EL (cell line): ENCODE results near the gene TBC1D22B.
"Not testable (repeated sequence)": the region's sequence is repeated elsewhere in the genome, so short reads cannot be mapped to it uniquely, and the experiment has no call there.

Source experiments
- DNase-seq: peaks from one replicate; pipeline ENCODE4 v3.0.0-alpha.2; 2016

Gene TBC1D22B

DNA sequence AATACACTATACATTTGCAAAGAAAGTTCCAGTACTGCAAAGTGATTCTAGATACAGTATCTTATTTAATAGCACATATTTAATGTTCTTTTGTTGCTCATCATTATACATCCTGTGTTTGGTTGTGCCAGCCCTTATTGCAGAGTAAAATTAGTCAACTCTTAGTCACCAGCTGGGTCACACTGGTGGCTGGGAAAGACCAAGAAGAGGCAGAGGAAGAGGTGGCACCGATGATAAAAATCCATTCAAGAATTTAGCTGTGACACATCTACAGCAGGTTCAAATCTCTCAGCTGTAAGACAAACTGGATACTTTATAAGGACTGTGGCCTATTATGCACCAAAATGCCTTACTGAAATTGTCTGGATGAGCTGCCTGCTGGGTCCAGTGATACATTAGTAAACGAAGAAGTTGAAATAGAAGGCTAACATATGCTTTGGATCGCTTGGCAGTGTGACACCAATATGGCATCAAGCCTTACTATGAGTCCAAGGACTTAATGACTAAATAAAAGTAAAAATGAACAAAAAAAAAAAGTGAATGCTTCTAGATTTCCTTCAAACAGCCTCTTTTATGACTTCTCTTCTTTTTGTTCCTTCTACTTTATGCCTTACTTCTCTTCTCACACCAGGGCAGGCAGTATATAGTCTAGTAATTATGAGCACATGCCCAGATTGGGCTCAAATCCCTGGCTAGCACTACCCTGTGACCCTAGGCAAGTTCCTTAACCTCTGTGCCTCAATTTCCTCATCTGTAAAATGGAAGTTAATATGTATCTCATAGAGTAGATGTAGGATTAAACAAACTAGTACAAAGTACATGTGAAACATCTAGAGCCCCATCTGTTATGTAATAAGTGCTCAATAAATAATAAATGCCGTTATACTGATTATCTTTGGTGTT, 66.8 kb downstream of the TBC1D22B start:
- peak; percentile 85 for DNase-seq

DNA sequence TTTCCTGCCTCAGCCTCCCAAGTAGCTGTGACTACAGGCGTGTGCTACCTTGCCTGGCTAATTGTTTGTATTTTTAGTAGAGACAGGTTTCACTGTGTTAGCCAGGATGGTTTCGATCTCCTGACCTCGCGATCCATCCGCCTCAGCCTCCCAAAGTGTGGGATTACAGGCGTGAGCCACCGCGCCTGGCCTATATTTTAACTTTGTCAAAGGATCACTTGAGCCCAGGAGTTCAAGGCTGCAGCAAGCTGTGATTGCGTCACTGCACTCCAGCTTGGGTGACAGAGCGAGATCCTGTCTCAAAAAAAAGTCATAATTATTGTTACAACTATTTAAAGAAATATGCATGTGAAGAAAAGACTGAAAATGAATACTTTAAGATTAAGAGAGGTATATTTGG, 72.8 kb downstream of the TBC1D22B start:
- not testable (repeated sequence) for DNase-seq

DNA sequence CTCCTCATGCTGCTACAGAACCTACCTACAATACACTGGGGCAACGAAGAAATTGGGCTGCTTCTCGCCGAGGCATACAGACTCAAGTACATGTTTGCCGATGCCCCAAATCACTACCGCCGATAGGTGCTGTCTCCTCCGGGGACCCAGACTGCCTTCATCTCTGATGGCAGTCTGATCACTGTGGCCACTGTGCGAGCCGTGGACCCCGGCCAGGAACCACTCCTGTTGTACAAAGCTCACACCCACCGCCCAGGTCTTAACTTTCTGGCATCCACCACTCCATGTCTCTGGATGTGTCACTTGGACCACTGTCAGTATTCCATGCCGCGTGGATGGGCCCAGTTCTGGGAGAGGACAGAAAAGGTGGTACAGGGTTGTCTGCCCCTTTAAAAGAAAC, 73.5 kb downstream of the TBC1D22B start:
- DNase-seq = no peak

DNA sequence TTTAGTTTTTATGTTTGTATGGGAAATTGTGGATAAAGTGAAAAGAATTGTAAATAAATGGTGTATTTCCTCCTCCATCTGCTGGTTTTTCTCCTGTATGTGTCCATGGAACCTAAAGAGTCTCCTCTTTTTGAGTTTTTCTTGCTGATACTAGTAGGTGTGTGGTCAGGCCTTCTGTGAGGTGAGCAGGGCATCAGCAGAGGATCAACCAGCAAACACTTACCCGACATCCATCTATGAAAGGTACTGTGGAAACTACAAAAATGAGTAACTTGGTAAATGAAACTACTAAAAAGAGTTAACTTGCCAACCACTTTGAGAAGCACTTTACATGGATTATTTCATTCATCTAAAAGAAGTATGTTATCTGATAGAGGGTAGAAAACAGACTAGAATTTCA, 75.3 kb downstream of the TBC1D22B start:
- no peak for DNase-seq

DNA sequence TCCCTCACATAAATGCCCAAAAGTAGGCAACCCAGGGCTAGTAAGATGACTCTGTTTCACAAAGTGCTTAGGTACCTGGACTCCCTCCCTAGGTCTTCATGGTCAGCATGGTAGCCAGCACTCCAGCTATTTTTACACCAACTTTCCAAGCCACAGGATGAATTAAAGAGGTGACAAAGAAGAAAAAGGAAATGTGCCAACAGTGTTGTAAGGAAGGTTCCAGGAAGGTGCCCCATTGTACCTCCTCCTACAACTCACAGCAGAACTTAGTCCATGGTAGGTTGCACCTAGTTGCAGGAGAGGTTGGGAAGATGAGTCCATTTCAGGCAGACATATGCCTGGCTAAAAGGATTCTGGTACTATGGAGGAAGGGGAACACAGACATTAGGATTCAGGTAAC, 76.5 kb downstream of the TBC1D22B start:
- no peak for DNase-seq

DNA sequence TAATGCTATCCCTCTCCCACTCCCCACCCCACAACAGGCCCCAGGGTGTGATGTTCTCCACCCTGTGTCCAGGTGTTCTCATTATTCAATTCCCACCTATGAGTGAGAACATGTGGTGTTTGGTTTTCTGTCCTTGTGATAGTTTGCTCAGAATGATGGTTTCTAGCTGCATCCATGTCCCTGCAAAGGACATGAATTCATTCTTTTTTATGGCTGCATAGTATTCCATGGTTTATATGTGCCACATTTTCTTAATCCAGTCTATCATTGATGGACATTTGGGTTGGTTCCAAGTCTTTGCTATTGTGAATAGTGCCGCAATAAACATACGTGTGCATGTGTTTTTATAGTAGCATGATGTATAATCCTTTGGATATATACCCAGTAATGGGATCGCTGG, 80.7 kb downstream of the TBC1D22B start:
- not testable (repeated sequence) for DNase-seq

DNA sequence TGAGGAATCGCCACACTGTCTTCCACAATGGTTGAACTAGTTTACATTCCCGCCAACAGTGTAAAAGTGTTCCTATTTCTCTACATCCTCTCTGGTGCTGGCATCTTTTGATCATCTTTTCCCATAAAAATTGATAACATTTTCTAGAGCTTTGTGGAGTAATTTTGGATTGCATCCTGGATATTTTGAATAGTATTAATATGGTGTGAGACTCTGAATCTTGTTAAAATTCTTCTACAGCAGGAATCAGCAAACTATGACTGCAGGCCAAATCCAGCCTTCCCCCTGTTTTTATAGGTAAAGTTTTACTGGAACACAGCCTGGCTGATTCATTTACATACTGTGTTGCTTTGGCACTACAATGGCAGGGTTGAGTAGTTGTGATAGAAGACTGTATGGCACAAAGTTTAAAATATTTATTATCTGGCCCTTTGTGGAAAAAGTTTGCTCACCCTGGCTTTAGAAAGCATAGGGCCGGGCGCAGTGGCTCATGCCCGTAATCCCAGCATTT, 81.2 kb downstream of the TBC1D22B start:
- no peak for DNase-seq

DNA sequence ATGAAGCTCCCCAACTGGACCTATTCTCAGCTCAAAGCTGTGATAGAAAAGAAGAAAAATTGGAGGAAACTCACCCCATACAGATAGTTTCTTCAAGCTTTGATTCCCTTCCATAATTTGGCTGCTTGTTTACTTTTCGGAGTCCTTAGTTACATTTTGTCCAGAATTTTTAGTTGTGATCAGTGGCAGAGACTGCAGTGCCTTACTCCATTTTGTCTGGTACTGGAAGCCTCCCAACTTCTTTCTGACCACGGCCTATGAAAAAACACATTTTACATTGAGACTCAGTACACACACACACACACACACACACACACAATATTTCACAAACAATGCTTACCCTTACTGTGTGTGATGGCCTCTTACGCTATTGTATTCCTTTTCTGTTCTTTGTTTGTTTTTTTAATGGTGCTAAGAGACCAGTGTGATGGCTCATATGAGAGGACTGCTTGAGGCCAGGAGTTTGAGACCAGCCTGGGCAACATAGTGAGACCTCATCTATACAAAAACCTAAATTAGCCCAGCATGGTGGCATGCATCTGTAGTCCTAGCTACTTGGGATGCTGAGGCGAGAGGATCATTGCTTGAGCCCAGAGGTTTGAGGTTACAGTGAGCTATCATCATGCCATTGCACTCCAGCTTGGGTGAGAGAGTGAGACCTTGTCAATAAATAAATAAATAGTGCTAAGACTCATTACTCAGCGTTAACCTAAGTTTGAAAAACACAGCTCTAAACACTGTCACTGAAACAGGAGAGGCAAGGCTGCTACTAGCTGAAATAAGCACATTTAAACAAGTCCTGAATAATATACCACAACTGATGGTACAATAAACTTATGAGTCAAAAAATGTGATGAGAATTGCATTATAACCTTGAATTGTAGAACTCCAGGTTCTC, 82.4 kb downstream of the TBC1D22B start:
- no peak for DNase-seq

DNA sequence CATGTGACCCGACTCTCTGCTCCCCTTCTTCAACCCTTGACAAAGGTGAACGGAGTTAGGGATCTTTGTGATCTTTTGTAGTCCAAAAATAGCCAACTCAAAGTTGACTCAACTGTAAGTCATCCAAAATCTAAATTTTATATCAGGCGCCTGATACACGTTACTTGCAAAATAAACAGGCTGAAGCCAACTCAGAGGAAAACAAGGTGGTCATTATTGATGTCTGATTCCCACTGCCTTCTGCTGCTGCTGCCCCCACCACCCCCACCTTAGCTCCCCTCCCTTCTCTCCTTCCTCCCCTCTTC, 83.0 kb downstream of the TBC1D22B start:
- no peak for DNase-seq

DNA sequence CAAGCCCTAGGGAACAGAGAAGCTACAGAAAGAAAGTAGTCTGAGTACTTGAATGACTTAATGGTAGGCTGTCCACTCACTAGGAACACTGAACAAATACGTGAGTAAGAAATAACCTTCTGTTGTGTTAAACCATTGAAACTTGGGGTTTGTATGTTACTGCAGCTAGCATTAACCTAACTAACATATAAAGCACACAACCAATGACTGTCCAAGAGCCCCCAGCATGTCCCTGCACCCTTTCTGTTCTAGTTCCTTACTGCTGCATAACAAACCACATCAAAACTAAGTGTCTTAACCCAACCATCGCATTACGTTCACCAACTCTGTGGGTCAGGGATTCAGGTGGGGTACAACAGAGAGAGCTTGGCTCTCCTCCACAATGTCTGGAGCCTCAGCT, 85.7 kb downstream of the TBC1D22B start:
- no peak for DNase-seq

DNA sequence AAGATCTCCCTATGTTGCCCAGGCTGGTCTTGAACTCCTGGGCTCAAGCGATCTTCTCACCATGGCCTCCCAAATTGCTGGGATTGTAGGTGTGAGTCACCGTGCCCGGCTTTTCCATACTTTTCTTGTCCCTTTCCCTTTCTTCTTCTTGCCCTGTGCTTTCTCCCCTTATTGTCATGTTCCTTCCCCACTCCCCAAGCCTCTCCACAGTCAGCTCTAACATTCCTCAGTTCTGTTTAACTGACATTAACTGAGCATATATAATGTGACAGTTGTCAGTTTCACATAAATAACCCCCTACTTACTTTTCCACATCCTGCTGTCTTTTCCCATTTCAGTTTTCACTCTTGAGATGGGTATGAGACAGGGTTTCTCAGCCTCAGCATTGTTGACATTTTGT, 86.7 kb downstream of the TBC1D22B start:
- DNase-seq = no peak

DNA sequence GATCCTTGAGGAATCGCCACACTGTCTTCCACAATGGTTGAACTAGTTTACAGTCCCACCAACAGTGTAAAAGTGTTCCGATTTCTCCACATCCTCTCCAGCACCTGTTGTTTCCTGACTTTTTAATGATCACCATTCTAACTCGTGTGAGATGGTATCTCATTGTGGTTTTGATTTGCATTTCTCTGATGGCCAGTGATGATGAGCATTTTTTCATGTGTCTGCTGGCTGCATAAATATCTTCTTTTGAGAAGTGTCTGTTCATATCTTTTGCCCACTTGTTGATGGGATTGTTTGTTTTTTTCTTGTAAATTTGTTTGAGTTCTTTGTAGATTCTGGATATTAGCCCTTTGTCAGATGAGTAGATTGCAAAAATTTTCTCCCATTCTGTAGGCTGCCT, 88.2 kb downstream of the TBC1D22B start:
- not testable (repeated sequence) for DNase-seq

DNA sequence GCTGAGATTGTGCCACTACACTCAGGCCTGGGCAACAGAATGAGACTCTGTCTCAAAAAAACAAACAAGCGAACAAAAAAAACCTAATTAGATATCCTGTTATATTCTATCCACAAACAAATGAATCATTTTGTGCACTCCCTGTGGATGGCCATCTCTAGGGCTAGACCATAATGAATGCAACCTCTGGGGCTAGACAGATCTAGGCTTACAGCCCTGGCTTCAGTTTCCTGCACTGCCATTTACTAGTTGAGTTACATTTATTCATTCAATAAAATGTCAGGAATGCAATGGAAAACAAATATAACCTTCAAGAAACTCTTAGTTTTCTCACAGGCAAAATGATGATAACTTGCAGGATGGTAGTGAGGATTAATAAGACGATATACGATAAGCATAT, 89.6 kb downstream of the TBC1D22B start:
- DNase-seq = no peak

DNA sequence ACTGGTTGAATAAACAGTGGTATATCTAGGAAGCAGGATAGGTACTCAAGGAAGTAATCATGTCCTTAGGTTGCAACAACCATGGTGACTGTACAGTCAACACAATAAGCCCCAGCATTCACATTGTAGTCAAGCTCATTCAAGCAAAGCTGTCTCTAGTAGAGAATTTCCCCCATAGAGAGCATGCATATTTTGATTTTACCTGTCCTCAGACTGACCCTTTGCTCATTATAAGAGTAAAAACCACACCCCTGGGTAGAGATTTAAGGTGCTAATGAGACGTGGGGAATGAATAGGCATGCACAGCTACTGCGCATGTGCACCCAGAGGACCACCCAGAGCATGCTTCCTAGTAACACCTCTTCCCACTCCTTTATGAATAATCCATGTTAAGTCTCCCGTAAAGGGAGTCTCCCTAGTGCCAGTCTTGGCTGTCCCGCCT, 90.1 kb downstream of the TBC1D22B start:
- no peak for DNase-seq

DNA sequence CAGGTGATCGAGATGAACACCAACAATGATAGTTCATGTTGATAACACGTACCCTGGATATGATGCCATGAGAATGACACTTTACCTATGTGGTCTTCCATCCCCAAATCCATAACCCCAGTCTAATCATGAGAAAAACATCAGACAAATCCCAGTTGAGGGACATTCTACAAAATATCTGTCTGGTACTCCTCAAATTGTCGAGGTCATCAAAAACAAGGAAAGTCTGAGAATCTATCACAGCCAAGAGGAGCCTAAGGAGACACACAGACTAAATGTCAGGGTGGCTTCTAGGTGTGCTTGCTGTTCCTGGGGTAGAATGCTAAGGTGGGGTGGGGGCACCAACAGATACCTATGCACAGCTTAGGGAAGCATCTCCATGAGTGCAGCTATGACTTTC, 93.5 kb downstream of the TBC1D22B start:
- DNase-seq = no peak

DNA sequence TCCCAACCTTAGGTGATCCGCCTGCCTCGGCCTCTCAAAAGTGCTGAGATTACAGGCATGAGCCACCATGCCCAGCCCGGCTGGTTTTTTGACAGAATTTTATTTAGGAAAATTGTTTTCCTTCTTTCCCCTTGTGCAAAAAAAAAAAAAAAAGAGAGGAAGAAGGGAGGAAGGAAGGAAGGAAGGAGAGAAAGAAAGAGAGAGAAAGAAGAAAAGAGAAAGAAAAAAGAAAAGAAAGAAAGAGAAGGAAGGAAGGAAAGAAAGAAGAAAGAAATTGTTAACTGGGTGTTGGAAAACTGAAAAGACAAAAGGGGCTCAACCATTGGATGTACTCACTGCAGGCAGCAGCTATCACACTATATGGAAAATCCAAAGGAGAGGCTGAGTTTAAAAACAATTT, 94.8 kb downstream of the TBC1D22B start:
- DNase-seq = no peak

DNA sequence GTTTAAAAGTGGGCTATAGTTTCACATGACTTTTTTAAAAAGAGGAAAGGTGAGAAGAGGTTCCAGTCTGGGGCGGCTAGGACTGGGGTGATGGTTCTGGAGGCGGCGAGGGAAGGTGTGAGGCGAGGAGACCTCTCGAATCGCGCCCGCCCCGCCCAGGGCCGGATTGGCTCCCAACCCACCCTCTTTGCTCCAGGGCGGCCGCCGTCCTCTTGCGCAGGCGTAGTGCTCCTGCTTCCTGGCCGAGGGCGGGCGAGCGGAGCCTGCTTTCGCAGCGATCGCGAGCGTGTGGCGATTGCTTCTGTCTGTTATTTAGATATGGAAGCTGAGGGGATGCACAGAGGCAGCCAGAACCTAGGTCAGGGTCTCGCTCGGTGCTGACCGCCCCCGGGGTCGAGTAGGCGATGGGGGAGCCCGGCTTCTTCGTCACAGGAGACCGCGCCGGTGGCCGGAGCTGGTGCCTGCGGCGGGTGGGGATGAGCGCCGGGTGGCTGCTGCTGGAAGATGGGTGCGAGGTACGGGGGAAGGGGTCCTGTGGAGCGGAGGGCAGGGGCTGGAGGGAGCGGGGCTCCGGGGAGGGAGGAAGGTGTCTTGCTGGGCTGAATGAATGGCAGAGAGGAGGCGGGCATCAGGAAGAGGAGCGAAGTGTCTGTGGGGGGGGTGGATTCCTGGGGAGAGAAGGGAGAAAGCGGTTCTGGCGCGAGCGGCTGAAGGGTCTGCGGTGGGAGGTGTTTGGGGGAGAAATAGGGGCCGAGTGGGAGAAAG, 96.4 kb downstream of the TBC1D22B start, which contains the start of gene RNF8:
Gene RNF8, plus strand, starts transcription at position 223 of the 765 bp plus-strand sequence. Its CDS starts 182 bp downstream, at position 405.
- DNase-seq = peak; percentile 85

DNA sequence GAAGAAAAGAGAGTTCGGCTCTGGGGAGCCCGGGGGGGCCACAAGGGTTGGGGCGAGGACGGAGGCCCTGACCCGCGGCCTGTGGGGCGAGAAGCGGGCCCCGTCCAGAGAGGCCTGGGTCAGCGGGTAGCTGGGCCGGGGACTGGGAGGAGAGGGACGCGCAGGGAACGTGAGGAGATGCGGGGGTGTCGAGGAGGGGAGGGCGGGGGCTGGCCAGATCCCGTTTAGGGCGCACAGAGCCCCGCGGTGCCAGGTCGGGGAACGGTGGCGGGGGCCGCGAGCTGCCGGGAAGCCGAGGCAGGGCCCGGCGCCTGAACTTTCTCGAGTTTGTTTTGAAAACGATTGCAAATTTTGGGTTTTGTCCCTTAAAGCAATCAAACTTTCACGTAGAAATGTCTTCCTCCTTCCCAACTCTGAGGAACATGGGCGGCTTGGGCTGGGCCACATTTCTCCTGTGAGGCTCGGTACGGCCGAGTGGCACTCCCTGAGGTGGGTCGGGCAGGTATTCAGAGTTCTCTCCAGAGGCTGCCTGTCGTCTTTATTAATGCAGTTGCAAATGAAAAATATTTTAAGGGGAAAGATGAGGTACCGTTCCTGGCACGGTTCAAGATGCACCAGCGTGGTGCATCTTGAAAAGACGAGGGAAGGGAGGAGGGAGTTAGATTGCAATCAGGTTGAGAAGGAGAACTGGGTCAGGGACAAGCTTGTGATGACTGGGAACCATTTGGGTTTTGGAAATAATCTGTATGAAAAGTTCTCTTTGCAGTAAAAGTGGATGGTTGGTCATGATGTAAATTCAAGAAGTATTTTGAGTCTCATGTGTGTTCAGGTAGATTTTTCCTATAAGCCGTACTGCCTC, 97.2 kb downstream of the TBC1D22B start:
- DNase-seq = peak; percentile 44

DNA sequence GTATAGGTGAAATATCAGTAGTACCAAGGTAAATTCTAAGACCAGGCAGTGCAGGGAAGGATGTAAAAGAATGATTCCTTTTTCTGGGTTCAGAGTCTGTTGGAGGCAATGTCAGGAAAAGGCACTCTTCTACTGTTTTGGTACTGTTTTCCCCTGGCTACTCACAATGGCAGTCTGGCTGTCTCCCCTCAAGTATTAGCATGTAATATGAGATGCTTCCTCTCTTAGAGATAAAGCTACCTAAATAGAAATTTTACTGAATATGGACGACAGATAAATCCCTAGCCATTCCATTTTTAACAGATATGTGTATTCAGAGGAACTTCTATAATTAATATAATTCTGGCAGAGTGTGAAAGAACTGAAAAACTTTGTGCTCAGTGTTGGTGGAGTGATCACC, 99.7 kb downstream of the TBC1D22B start:
- DNase-seq = no peak

DNA sequence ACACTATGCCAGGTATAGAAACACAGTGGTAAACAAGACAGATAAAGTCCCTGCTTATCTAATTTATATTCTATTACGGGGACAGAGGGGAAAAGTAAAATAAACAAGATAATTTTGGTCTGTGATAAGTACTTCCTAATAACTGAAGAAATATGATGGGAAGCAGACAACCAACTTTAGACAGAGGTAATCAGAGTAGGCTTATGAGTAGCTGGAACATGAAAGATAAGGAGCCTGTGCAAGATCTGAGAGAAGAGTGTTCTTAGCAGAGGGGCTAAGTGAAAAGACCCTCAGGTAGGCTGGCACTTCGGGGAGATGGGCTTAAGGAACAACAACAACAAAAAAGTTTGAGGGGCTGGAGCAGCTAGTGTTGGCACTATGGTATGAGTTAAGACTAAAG, 100.3 kb downstream of the TBC1D22B start:
- DNase-seq = no peak

DNA sequence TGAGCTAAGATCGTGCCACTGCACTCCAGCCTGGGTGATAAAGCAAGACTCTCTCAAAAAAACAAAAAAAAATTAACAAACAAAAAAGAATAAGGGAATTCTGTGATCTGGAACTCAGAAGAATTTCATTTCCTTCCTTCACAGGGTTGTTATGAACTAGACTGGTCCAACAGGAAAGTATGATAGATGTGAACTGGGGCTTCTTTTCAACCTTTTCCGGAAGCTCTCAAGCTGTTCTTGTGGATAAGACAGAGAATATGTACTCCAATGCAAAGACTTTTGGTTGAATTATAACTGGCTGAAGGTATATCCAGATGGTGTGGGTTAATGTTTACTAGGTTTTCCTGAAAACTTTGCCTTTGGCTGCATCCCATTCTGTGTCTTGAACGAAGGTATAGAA, 101.5 kb downstream of the TBC1D22B start:
- no peak for DNase-seq
